GM21447 (cell line): Measurements from ENCODE around the gene TMEM232.
"Not testable (repeated sequence)": the region's sequence is repeated elsewhere in the genome, so short reads cannot be mapped to it uniquely, and the experiment has no call there.

Source experiments
- ATAC-seq: cut with Tn5 transposase; IDR thresholded peaks from one replicate; pipeline ENCODE4 v1.9.1; 2021; ENCODE audit not compliant: unreplicated experiment

The TMEM232 gene

GRCh38 chr5:110726249-110727024 lies at the start of gene TMEM232:
TSS of gene TMEM232 (minus strand) at chr5:110726671. CDS start at chr5:110667352, 59,319 bp downstream.
- peak; percentile 100 for ATAC-seq

DNA sequence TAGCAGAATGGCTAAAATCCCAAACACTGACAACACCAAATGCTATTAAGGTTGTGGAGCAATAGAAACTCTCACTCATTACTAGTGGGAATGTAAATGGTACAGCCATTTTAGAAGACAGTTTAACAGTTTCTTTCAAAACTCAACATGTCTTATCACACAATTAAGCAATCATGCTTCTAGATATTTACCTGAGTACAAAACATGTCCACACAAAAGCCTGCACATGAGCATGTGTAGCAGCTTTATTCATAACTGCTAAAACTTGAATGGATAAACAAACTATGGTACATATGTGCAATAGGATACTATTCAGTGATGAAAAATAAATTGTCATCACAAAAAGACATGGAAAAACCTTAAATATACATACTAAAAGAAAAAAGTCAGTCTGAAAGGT lies 43.8 kb upstream of the TMEM232 start:
- ATAC-seq = no peak

- no peak for ATAC-seq
Measured at GRCh38 chr5:110769000-110769681, 42.7 kb upstream of the TMEM232 start.

GRCh38 chr5:110768138-110768860 lies 41.8 kb upstream of the TMEM232 start:
- ATAC-seq = no peak

- ATAC-seq = no peak
Measured at GRCh38 chr5:110760158-110760557, 33.7 kb upstream of the TMEM232 start.

- ATAC-seq = no peak
Measured at GRCh38 chr5:110757118-110757729, 30.8 kb upstream of the TMEM232 start.

- no peak for ATAC-seq
Measured at GRCh38 chr5:110754181-110754580, 27.7 kb upstream of the TMEM232 start.

GRCh38 chr5:110753600-110753999 lies 27.1 kb upstream of the TMEM232 start:
- ATAC-seq = no peak

DNA sequence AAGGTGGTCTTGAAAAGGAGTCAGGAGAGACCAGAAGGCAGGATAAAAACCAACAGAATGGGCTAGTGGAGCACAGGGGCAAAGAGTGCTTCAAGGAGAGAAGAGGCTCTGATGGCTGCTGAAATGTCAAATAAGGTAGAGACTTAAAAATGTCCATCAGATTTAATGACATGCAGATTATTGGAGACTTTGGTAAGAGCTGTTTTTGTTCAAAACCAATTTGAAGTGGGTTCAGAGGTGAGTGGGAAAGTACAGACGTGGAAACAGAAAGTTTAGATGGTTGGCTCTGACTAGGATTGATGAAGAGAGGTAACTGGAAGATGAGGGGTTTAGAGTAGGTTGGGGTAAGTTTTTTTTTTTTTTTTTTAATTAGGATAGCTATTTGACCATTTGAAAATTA lies 26.5 kb upstream of the TMEM232 start:
- ATAC-seq = peak; percentile 27

GRCh38 chr5:110751902-110752762 lies 25.7 kb upstream of the TMEM232 start:
- ATAC-seq = peak; percentile 97

DNA sequence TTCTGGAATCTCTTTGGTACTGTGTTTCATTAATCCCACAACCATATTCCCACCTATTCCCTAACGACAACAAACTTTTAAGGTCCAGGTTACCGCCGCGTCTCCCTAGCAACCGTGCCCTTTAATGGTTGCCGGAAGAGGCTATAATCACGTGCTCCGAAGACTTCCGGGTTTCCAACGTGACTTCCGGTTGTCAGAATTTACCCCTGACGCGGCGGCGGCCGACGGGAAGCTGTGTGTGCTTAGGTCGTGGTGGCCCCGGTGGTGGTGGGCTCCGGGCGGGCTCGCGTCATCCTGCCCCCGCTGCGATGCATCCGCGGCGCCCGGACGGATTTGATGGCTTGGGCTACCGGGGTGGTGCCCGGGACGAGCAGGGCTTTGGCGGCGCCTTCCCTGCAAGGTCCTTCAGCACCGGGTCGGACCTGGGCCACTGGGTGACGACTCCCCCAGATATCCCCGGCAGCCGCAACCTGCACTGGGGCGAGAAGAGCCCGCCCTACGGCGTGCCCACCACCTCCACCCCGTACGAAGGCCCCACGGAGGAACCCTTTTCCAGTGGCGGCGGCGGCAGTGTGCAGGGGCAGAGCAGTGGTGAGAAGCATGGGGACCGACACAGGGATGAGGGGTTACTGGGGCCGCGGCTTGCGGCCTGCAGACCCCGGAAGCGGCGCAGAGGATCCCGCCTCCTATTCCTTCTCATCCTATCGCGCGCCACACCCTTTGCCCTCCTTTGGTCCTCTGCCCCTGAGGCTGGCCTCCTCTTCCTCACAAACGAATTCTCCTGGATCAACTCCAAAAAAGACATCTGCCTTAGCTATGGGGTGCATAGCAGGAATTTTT lies 12.6 kb upstream of the TMEM232 start, which contains the start of gene SLC25A46:
Gene SLC25A46 (plus strand): TSS at position 196 of the 840 bp plus-strand sequence. CDS start 113 bp downstream, at position 309.
- peak; percentile 96 for ATAC-seq

DNA sequence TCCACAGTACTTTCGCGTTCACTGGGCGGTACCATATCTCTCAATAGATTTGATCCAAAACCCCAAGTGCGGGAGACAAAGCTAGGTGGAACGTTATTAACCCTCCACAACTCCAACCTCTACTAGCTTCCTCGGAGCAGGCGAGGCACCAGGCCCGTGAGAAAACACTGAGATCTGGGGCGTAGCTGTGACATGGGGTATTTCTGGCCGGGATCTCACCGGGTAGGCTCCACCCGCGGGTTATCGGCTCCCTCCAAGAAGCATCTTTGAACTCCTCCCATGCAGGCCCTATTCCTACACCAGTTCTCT lies 12.0 kb upstream of the TMEM232 start:
- ATAC-seq = peak; percentile 52

- no peak for ATAC-seq
Measured at GRCh38 chr5:110736753-110737152, 10.3 kb upstream of the TMEM232 start.

DNA sequence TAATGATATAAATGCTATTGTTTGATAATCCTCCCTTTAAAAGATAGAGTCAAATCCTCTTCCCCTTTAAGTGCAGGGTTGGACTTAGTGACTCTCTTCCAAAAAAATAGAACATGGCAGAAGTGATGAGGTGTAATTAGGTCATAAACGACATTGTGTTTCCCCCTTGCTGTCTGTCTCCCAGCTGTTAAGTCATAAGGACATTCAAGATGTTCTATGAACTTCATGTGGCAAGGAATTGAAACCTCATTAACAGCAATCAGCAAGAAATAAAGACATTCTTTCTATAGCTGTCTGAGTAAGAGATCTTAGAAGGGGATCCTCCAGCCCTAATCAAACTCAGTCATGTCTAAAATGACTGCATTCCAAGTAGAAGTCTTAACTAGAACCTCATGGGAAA lies 9.1 kb upstream of the TMEM232 start:
- no peak for ATAC-seq

DNA sequence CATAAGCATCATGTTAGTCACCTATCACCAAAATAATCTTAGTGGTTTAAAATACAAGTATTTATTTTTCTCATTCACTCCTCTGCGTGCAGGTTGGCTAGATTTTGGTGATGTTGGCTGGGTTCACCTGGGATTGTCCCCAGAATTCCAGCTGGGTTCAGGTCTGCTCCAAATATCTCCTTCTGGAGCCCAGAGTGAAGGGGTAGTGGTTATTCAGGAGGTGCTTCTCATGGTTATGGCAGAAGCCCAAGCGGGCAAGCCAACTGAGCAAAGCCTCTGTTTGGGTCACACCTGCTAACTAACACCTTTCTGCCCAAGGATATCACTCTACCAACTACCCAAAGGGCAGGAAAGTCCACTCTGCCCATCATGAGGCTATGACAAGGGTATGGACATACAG lies 7.6 kb upstream of the TMEM232 start:
- no peak for ATAC-seq

DNA sequence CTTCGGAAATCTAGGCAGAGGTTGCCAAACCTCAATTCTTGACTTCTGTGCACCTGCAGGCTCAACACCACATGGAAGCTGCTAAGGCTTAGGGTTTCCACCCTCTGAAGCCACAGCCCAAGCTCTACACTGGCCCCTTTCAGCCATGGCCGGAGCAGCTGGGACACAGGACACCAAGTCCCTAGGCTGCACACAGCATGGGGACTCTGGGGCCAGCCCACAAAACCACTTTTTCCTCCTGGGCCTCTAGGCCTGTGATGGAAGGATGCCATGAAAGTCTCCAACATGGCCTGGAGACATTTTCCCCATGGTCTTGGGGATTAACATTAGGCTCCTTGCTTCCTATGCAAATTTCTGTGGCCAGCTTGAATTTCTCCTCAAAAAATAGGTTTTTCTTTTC lies 5.0 kb upstream of the TMEM232 start:
- ATAC-seq = not testable (repeated sequence)

GRCh38 chr5:110727025-110727314 lies 499 bp upstream of the TMEM232 start:
- ATAC-seq = peak; percentile 61

- ATAC-seq = no peak
Measured at GRCh38 chr5:110718311-110718710, 8.2 kb downstream of the TMEM232 start.
